DND-41 (cell line): ENCODE results near the gene WDR44.

Source experiments
- ATAC-seq: fragments of 200-7000 bp; cut with Tn5 transposase; 3 replicates; pipeline ENCODE4 v1.9.1; 2021; ENCODE audit warnings: low read depth; ENCODE audit not compliant: insufficient read depth
- DNase-seq: peaks from one replicate; pipeline ENCODE4 v3.0.0-alpha.2; 2020
- H2AFZ ChIP-seq: 2 replicates; pipeline ENCODE4 v1.6.0; 2012; ENCODE audit warnings: low read depth, low read length
- H3K27ac ChIP-seq: 2 replicates; pipeline ENCODE4 v1.5.1; 2012; ENCODE audit warnings: low read length, inconsistent platforms
- H3K27me3 ChIP-seq: fragments of 200-600 bp; sonication (generic); 2 replicates; pipeline ENCODE4 v1.6.0; 2012; ENCODE audit warnings: low read length, mild to moderate bottlenecking, inconsistent platforms; ENCODE audit not compliant: insufficient read depth, poor library complexity
- H3K36me3 ChIP-seq: 2 replicates; pipeline ENCODE4 v1.5.1; 2012; ENCODE audit warnings: low read length, inconsistent platforms; ENCODE audit not compliant: insufficient read depth
- H3K4me1 ChIP-seq: 2 replicates; pipeline ENCODE4 v1.5.1; 2012; ENCODE audit warnings: mild to moderate bottlenecking, low read length; ENCODE audit not compliant: insufficient read depth
- H3K4me2 ChIP-seq: 2 replicates; pipeline ENCODE4 v1.6.0; 2012; ENCODE audit warnings: mild to moderate bottlenecking, moderate library complexity, low read length, inconsistent platforms; ENCODE audit not compliant: insufficient read depth
- H3K4me3 ChIP-seq, 2 experiments: fragments of 200-600 bp in 1 of 2; shearing (Covaris generic) in 1 of 2; 2 replicates each; pipeline ENCODE4 v1.5.1; 2012 to 2016; ENCODE audit warnings: inconsistent platforms in 2 of 2, low read length in 2 of 2, mild to moderate bottlenecking in 2 of 2, low read depth in 1 of 2, moderate library complexity in 1 of 2
- H3K79me2 ChIP-seq: 2 replicates; pipeline ENCODE4 v1.6.0; 2012; ENCODE audit warnings: low read length, inconsistent platforms; ENCODE audit not compliant: insufficient read depth
- H3K9ac ChIP-seq: 2 replicates; pipeline ENCODE4 v1.6.0; 2012; ENCODE audit warnings: low read depth, mild to moderate bottlenecking, inconsistent platforms, low read length, moderate library complexity
- H3K9me3 ChIP-seq: 2 replicates; pipeline ENCODE4 v1.5.1; 2012; ENCODE audit warnings: low read length, moderate library complexity, mild to moderate bottlenecking, inconsistent platforms; ENCODE audit not compliant: insufficient read depth, severe bottlenecking
- H4K20me1 ChIP-seq: 2 replicates; pipeline ENCODE4 v1.6.0; 2012; ENCODE audit warnings: low read length; ENCODE audit not compliant: insufficient read depth
- CTCF ChIP-seq: IDR thresholded peaks from 2 replicates; pipeline ENCODE4 v1.5.1; 2012; ENCODE audit warnings: borderline replicate concordance, low read length, moderate library complexity, mild to moderate bottlenecking; ENCODE audit not compliant: poor library complexity, severe bottlenecking; ENCODE audit errors: extremely low read depth
- EZH2 ChIP-seq: IDR thresholded peaks from 3 replicates; pipeline ENCODE4 v1.6.1; 2012; ENCODE audit warnings: borderline replicate concordance, low read depth, mild to moderate bottlenecking, moderate library complexity, low read length, inconsistent platforms; ENCODE audit not compliant: severe bottlenecking

Gene WDR44

DNA sequence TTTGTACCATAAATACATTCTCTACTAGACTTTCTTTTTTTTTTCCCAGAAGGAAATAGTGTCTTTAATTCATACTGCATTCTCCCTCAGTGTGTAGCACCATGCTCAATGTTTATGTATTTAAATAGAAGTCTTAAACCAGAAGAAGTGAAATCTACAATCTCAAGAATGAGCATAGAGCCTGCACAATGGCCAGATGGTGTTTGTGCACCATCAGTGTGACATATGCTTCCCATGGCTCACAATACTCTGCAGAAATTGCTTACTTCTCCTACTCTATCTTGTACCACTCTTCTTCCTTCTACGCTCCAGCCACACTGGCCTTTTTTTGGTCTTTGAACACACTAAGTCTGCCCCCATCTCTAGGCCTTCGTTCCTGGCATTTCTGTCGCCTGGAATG lies 147.1 kb downstream of the WDR44 start:
- Histone ChIP-seq H3K9me3 (no peaks in the 10 kb centered on the region), H3K79me2 (peaks cover 25% of the 10 kb centered on the region), H3K4me2 (no peak overlapping the region), H4K20me1 (peaks cover 6% of the 10 kb centered on the region; the same call in 1 of the 2 replicates), H3K36me3 (no peaks in the 10 kb centered on the region), H3K27ac (no peak overlapping the region), H3K27me3 (no peaks in the 10 kb centered on the region), H3K4me3 (no peak overlapping the region), H3K4me1 (peaks cover 26% of the 10 kb centered on the region), H2AFZ (no peak overlapping the region), H3K9ac (no peak overlapping the region)
- ATAC-seq (no peak), DNase-seq (no peak)
- TF ChIP-seq EZH2, result no peak
- TF ChIP-seq CTCF, result no peak

DNA sequence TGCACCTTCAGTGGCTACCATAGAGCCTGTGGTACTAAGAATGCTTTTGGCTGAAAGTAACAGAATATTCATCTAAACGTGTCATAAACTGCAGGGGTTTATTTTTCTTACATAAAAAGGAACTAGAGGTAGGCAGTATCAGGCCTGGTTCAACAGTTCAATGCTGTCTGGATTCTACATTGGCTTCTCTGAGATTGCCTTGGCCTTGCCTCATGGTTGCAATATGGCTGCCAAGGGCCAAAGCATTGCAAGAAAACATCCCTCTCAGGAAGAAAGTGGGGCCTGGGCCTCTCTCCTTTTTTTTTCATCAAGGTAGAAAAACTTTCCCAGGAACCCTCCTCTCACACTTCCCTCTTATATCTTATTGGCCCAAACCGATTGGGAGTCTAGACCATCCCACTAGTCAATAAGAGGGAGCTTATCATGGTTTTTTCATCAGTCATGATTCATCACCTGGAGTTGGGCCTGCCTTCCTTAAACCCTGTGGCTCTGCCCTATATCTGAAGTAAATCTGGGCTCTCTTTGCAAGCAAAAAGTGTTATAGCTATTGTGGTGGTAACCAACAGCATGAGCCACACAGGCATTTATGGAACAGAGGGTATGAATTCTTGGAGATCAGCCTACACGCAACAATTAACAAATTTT lies 147.9 kb downstream of the WDR44 start:
- Histone ChIP-seq H4K20me1 (peaks cover 6% of the 10 kb centered on the region; the same call in 1 of the 2 replicates), H3K9ac (no peak overlapping the region), H2AFZ (no peak overlapping the region), H3K4me1 (peaks cover 30% of the 10 kb centered on the region), H3K36me3 (no peaks in the 10 kb centered on the region), H3K4me3 (no peak overlapping the region), H3K79me2 (peaks cover 32% of the 10 kb centered on the region), H3K27ac (no peak overlapping the region), H3K4me2 (no peak overlapping the region), H3K27me3 (no peaks in the 10 kb centered on the region), H3K9me3 (no peaks in the 10 kb centered on the region)
- TF ChIP-seq EZH2 (no peak), CTCF (no peak)
- ATAC-seq (no peak), DNase-seq (no peak)

DNA sequence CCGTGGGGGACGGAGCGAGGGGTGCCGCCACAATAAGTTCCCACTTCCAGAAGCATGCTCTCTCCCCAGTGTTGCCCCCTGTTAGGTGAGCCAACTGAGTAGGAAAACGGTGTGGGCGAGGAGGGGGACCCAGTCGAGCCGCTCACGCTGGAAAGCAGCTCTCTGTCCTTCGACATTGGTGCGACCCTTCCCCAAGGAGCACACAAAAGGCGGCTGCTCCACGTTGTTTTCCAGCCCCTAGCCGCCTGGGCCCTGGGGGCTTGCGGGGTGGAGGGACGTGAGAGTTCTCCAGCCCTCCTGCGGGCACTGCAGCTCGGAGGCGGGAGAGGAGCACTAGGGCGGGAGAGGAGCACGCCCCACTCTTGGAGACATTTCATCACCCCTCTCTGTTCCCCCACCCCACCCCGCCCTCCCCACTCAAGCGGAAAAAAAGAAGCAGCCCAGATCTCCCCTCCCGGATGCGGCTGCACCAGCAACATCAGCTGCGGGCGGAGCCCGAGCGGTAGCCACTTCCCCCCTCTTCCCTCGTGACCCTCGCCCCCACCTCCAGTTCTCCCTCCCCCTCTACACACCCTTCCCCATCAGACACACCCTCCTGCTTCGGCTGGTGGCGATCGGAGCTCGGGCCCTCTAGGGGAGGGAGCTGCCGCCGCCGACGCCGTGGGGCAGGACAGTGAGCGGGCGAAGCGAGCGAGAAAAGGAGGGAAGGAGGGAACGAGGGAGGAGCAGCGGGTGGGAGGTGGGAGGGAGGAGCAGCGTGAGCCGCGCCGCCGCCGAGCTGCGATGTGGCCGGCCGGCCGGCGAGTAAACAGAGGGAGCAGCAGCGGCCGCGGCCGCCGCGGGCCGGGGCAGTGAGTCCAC lies 149.4 kb downstream of the WDR44 start, which contains the start of gene DOCK11:
Gene DOCK11 (plus strand): TSS at position 755 of the 861 bp plus-strand sequence. CDS start 157 bp downstream, outside the sequence.
- Histone ChIP-seq H4K20me1 (peaks cover 6% of the 10 kb centered on the region; the same call in 1 of the 2 replicates), H3K4me3 (peak within 1 kb of the TSS; percentile 56 to 90; a peak in 3 of 4 replicates), H3K79me2 (peaks cover 45% of the 10 kb centered on the region), H3K4me2 (peak within 1 kb of the TSS; percentile 90), H3K27me3 (no peaks in the 10 kb centered on the region), H3K4me1 (peaks cover 30% of the 10 kb centered on the region), H2AFZ (peak within 1 kb of the TSS; percentile 90), H3K36me3 (no peaks in the 10 kb centered on the region), H3K27ac (peak within 1 kb of the TSS; percentile 98), H3K9me3 (no peaks in the 10 kb centered on the region), H3K9ac (peak within 1 kb of the TSS; percentile 84)
- DNase-seq (peak; percentile 87), ATAC-seq (peak; percentile 79)
- TF ChIP-seq CTCF (no peak), EZH2 (no peak)
